HCT116 (cell line): Measurements from ENCODE around the gene R3HCC1L. TPM values are rescaled to one million over a fixed set of nuclear protein-coding genes. Genes with fewer than 3 reads are reported as not detected.

Experiments
- ATAC-seq: fragments of 200-7000 bp; cut with Tn5 transposase; 2 replicates; pipeline ENCODE4 v1.9.1; 2020; ENCODE audit warnings: mild to moderate bottlenecking, moderate library complexity
- BruUV-seq: library from RNA; stranded (reverse); fragments of 400-500 nt; replicated peaks from 2 replicates; lab custom pipeline; 2021; lab: Mats Ljungman, UMichigan
- CTCF ChIA-PET: fragments of 300-600 bp; sonication (Branson Sonifier 250); formaldehyde crosslinking; loops from one replicate; lab custom pipeline; 2021; ENCODE audit warnings: antibody characterized with exemption; lab: Charles Lee
- POLR2A ChIA-PET: fragments of 300-600, 350-600 bp; sonication (Branson Sonifier 250); formaldehyde crosslinking; loops from one replicate; lab custom pipeline; 2021; ENCODE audit warnings: antibody characterized with exemption; lab: Charles Lee
- RAD21 ChIA-PET, 2 experiments: fragments of 300-600 bp; sonication (Branson Sonifier 250); formaldehyde crosslinking; loops; one replicate each; lab custom pipeline; 2023; ENCODE audit warnings: low total read pairs in 2 of 2; ENCODE audit not compliant: uncharacterized antibody in 2 of 2, unreplicated experiment in 2 of 2, low non-redundant PET in 1 of 2; lab: Charles Lee
- DNase-seq: peaks from one replicate; pipeline ENCODE4 v3.0.0-alpha.2; 2010; ENCODE audit warnings: low read depth, low spot score
- H2AFZ ChIP-seq: fragments of 200-600 bp; shearing (Covaris generic), sonication (generic); 2 replicates; pipeline ENCODE4 v1.6.1; 2017; ENCODE audit warnings: low read depth, mixed run types, mixed read lengths, antibody characterized with exemption, low read length; ENCODE audit not compliant: poor library complexity, severe bottlenecking
- H3K27ac ChIP-seq: 2 replicates; pipeline ENCODE4 v1.5.1; 2012; ENCODE audit warnings: low read depth, low read length
- H3K27me3 ChIP-seq: fragments of 200-600 bp; sonication (generic); 2 replicates; pipeline ENCODE4 v1.6.1; 2016; ENCODE audit warnings: mixed run types, low read length, mixed read lengths; ENCODE audit not compliant: insufficient read depth
- H3K36me3 ChIP-seq, 2 experiments: fragments of 200-500 bp in 1 of 2; fragments of 200-600 bp in 1 of 2; sonication (Bioruptor generic) in 1 of 2; sonication (generic) in 1 of 2; 2 replicates each; pipeline versions ENCODE4 v1.5.1 to v1.6.1; 2014 to 2016; ENCODE audit warnings: low read length in 2 of 2, inconsistent platforms in 1 of 2, mixed read lengths in 1 of 2, mixed run types in 1 of 2; ENCODE audit not compliant: insufficient read depth in 2 of 2, control insufficient read depth in 1 of 2
- H3K4me1 ChIP-seq, 2 experiments: fragments of 200-600 bp in 1 of 2; sonication (generic) in 1 of 2; 2 replicates each; pipeline versions ENCODE4 v1.5.1 to v1.6.1; 2012 to 2017; ENCODE audit warnings: low read length in 2 of 2, inconsistent platforms in 1 of 2, mild to moderate bottlenecking in 1 of 2, mixed read lengths in 1 of 2, mixed run types in 1 of 2, moderate library complexity in 1 of 2; ENCODE audit not compliant: insufficient read depth in 2 of 2, control insufficient read depth in 1 of 2
- H3K4me2 ChIP-seq: fragments of 200-600 bp; sonication (generic); 2 replicates; pipeline ENCODE4 v1.6.1; 2017; ENCODE audit warnings: mixed run types, low read length, mixed read lengths
- H3K4me3 ChIP-seq, 2 experiments: fragments of 200-600 bp in 1 of 2; sonication (generic) in 1 of 2; replicated peaks in 1 of 2; 2 replicates each; pipeline ENCODE4 v1.5.1; 2011 to 2016; ENCODE audit warnings: low read length in 2 of 2, control low read depth in 1 of 2, low read depth in 1 of 2, mild to moderate bottlenecking in 1 of 2, mixed read lengths in 1 of 2, mixed run types in 1 of 2
- H3K79me2 ChIP-seq: fragments of 200-600 bp; sonication (generic); 2 replicates; pipeline ENCODE4 v1.6.1; 2017; ENCODE audit warnings: mild to moderate bottlenecking, mixed run types, low read length, moderate library complexity, mixed read lengths; ENCODE audit not compliant: insufficient read depth
- H3K9ac ChIP-seq: fragments of 200-600 bp; sonication (generic); 2 replicates; pipeline ENCODE4 v1.6.1; 2016; ENCODE audit warnings: low read length, mixed read lengths
- H3K9me2 ChIP-seq: fragments of 200-600 bp; sonication (generic), shearing (Covaris generic); 2 replicates; pipeline ENCODE4 v1.6.1; 2017; ENCODE audit warnings: mixed run types, mild to moderate bottlenecking, moderate library complexity; ENCODE audit not compliant: insufficient read depth
- H3K9me3 ChIP-seq, 2 experiments: fragments of 200-500 bp in 1 of 2; fragments of 200-600 bp in 1 of 2; sonication (Bioruptor generic) in 1 of 2; sonication (generic) in 1 of 2; 2 replicates each; pipeline ENCODE4 v1.6.1; 2014 to 2017; ENCODE audit warnings: low read length in 2 of 2, mixed read lengths in 2 of 2, inconsistent platforms in 1 of 2, low read depth in 1 of 2, mild to moderate bottlenecking in 1 of 2, mixed run types in 1 of 2, moderate library complexity in 1 of 2; ENCODE audit not compliant: control insufficient read depth in 1 of 2, insufficient read depth in 1 of 2
- H4K20me1 ChIP-seq: fragments of 200-600 bp; sonication (generic), shearing (Covaris generic); 2 replicates; pipeline ENCODE4 v1.6.1; 2017; ENCODE audit warnings: mixed run types, mild to moderate bottlenecking, moderate library complexity; ENCODE audit not compliant: insufficient read depth
- CBX3 ChIP-seq: IDR thresholded peaks from 2 replicates; pipeline ENCODE4 v1.6.1; 2012; ENCODE audit warnings: low read depth
- EGR1 ChIP-seq: IDR thresholded peaks from 2 replicates; pipeline ENCODE4 v1.6.1; 2012; ENCODE audit warnings: low read depth
- ELF1 ChIP-seq: IDR thresholded peaks from 2 replicates; pipeline ENCODE4 v1.6.1; 2012; ENCODE audit warnings: low read depth, borderline replicate concordance
- EZH2 ChIP-seq: fragments of 200-600 bp; sonication (generic); IDR thresholded peaks from 2 replicates; pipeline ENCODE4 v1.6.1; 2017; ENCODE audit warnings: antibody characterized with exemption, mixed run types
- EZH2phosphoT487 ChIP-seq: fragments of 200-600 bp; IDR thresholded peaks from 2 replicates; pipeline ENCODE4 v1.6.1; 2018; ENCODE audit warnings: antibody characterized with exemption, borderline replicate concordance
- FOSL1 ChIP-seq: IDR thresholded peaks from 2 replicates; pipeline ENCODE4 v1.6.1; 2012; ENCODE audit warnings: low read depth
- JUND ChIP-seq: IDR thresholded peaks from 2 replicates; pipeline ENCODE4 v1.6.1; 2012
- POLR2A ChIP-seq: IDR thresholded peaks from 2 replicates; pipeline ENCODE4 v1.7.0; 2011; ENCODE audit warnings: borderline replicate concordance; ENCODE audit not compliant: insufficient read depth, insufficient read length; ENCODE audit errors: extremely low read depth
- POLR2AphosphoS5 ChIP-seq: IDR thresholded peaks from 2 replicates; pipeline ENCODE4 v1.6.1; 2011; ENCODE audit warnings: mild to moderate bottlenecking, low read depth, low read length, moderate library complexity
- RAD21 ChIP-seq: IDR thresholded peaks from 2 replicates; pipeline ENCODE4 v1.6.1; 2012; ENCODE audit warnings: low read depth, mild to moderate bottlenecking
- SIN3A ChIP-seq: IDR thresholded peaks from 2 replicates; pipeline ENCODE4 v1.6.1; 2012; ENCODE audit warnings: low read depth
- SP1 ChIP-seq: IDR thresholded peaks from 2 replicates; pipeline ENCODE4 v1.6.1; 2012; ENCODE audit warnings: low read depth
- SRF ChIP-seq: IDR thresholded peaks from 2 replicates; pipeline ENCODE4 v1.6.1; 2012; ENCODE audit warnings: low read depth
- TCF7L2 ChIP-seq: IDR thresholded peaks from 2 replicates; pipeline ENCODE4 v1.7.0; 2011; ENCODE audit warnings: borderline replicate concordance, inconsistent platforms; ENCODE audit not compliant: insufficient read depth, insufficient read length; ENCODE audit errors: extremely low read depth
- YY1 ChIP-seq: IDR thresholded peaks from 2 replicates; pipeline ENCODE4 v1.6.1; 2011; ENCODE audit warnings: low read length, low read depth, moderate library complexity, mild to moderate bottlenecking; ENCODE audit not compliant: insufficient replicate concordance; ENCODE audit errors: extremely low read depth
- ZFX ChIP-seq: fragments of 450-650 bp; IDR thresholded peaks from 2 replicates; pipeline ENCODE4 v1.6.1; 2017
- ZNF274 ChIP-seq: fragments of 200-500 bp; sonication (Bioruptor generic); IDR thresholded peaks from 2 replicates; pipeline ENCODE4 v1.6.1; 2014; ENCODE audit warnings: mild to moderate bottlenecking, low read depth, low read length, inconsistent platforms
- intact Hi-C: fragments of 100-400 bp; cut with micrococcal nuclease; formaldehyde crosslinking; loops from 2 replicates; pipeline ENCODE4 v1.10.0; 2022
- total RNA-seq: library from RNA; stranded (reverse); gene quantifications from one replicate; pipeline ENCODE4 v1.2.1, GENCODE V29; 2021; ENCODE audit not compliant: unreplicated experiment
- TF ChIP-seq, protein P1 (sequence below): IDR thresholded peaks from 2 replicates; pipeline ENCODE4 v1.6.1; 2012
- TF ChIP-seq, protein P2 (sequence below): IDR thresholded peaks from 2 replicates; pipeline ENCODE4 v1.6.1; 2011; ENCODE audit warnings: mild to moderate bottlenecking, low read length, moderate library complexity; ENCODE audit not compliant: insufficient replicate concordance; ENCODE audit errors: extremely low read depth
- TF ChIP-seq, protein P3 (sequence below): IDR thresholded peaks from 2 replicates; pipeline ENCODE4 v1.6.1; 2012; ENCODE audit warnings: low read depth

Gene R3HCC1L
- total RNA-seq, 1 experiment from 2014 or later: 9.3 TPM

DNA sequence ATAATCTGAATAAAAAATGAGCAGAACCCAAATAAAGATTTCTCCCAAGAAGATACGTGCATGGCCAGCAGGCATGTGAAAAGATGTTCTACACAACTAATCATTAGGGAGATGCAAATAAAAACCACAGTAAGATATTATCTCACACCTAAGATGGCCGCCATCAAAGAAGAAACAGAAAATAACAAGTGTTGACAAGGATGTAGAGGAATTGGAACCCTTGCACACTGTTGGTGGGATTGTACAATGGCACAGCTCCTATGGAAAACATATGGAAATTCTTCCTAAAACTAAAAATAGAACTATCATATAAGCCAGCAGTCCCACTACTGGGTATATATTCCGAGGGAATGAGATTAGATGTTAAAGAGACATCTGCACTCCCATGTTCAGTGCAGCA is 60.2 kb downstream of the R3HCC1L start:
- H3K4me3 ChIP-seq: no peak overlapping the region
- no peaks in the 10 kb centered on the region for H3K4me1 ChIP-seq
- DNase-seq: no peak
- H3K27me3 ChIP-seq: no peaks in the 10 kb centered on the region
- H3K4me2 ChIP-seq: no peak overlapping the region
- no peak for ATAC-seq
- ChIA-PET POLR2A (no interaction called here), RAD21 (no interaction called here), CTCF (no interaction called here)
- no peaks in the 10 kb centered on the region for H3K9me2 ChIP-seq
- BruUV-seq: no TSS peak
- TF ChIP-seq YY1 (no peak), POLR2A (no peak), POLR2AphosphoS5 (no peak), FOSL1 (no peak), SRF (no peak), ELF1 (no peak), EZH2phosphoT487 (no peak), ZFX (no peak), ZNF274 (no peak), SIN3A (no peak), RAD21 (no peak), CBX3 (no peak), TCF7L2 (no peak), EGR1 (no peak), EZH2 (no peak), JUND (no peak), SP1 (no peak)
- TF ChIP-seq, protein P1, sequence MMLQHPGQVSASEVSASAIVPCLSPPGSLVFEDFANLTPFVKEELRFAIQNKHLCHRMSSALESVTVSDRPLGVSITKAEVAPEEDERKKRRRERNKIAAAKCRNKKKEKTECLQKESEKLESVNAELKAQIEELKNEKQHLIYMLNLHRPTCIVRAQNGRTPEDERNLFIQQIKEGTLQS: no peak
- TF ChIP-seq, protein P2, sequence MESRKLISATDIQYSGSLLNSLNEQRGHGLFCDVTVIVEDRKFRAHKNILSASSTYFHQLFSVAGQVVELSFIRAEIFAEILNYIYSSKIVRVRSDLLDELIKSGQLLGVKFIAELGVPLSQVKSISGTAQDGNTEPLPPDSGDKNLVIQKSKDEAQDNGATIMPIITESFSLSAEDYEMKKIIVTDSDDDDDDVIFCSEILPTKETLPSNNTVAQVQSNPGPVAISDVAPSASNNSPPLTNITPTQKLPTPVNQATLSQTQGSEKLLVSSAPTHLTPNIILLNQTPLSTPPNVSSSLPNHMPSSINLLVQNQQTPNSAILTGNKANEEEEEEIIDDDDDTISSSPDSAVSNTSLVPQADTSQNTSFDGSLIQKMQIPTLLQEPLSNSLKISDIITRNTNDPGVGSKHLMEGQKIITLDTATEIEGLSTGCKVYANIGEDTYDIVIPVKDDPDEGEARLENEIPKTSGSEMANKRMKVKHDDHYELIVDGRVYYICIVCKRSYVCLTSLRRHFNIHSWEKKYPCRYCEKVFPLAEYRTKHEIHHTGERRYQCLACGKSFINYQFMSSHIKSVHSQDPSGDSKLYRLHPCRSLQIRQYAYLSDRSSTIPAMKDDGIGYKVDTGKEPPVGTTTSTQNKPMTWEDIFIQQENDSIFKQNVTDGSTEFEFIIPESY: no peak
- TF ChIP-seq, protein P3, sequence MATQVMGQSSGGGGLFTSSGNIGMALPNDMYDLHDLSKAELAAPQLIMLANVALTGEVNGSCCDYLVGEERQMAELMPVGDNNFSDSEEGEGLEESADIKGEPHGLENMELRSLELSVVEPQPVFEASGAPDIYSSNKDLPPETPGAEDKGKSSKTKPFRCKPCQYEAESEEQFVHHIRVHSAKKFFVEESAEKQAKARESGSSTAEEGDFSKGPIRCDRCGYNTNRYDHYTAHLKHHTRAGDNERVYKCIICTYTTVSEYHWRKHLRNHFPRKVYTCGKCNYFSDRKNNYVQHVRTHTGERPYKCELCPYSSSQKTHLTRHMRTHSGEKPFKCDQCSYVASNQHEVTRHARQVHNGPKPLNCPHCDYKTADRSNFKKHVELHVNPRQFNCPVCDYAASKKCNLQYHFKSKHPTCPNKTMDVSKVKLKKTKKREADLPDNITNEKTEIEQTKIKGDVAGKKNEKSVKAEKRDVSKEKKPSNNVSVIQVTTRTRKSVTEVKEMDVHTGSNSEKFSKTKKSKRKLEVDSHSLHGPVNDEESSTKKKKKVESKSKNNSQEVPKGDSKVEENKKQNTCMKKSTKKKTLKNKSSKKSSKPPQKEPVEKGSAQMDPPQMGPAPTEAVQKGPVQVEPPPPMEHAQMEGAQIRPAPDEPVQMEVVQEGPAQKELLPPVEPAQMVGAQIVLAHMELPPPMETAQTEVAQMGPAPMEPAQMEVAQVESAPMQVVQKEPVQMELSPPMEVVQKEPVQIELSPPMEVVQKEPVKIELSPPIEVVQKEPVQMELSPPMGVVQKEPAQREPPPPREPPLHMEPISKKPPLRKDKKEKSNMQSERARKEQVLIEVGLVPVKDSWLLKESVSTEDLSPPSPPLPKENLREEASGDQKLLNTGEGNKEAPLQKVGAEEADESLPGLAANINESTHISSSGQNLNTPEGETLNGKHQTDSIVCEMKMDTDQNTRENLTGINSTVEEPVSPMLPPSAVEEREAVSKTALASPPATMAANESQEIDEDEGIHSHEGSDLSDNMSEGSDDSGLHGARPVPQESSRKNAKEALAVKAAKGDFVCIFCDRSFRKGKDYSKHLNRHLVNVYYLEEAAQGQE: no peak
- 0 out of 2 replicates have a peak, but pooled peaks cover 2% of the 10 kb centered on the region for H3K79me2 ChIP-seq
- H2AFZ ChIP-seq: no peak overlapping the region
- no peaks in the 10 kb centered on the region for H3K36me3 ChIP-seq
- no peak overlapping the region for H3K27ac ChIP-seq
- H3K9me3 ChIP-seq: peaks cover 0 to 6% of the 10 kb centered on the region in 2 experiments; a peak in 1 of 4 replicates
- H3K9ac ChIP-seq: no peak overlapping the region
- intact Hi-C loops: no loop called here
- no peaks in the 10 kb centered on the region for H4K20me1 ChIP-seq
